PC-3 (cell line): ENCODE measurements around the gene KDF1.

Experiments
- EZH2 ChIP-seq: fragments of 300-600 bp; sonication (generic); IDR thresholded peaks from one replicate; pipeline ENCODE4 v1.6.1; 2017; ENCODE audit warnings: antibody characterized with exemption, mild to moderate bottlenecking, low read length; ENCODE audit not compliant: unreplicated experiment
- TF ChIP-seq, protein P1 (sequence below): fragments of 300-600 bp; sonication (generic); conservative IDR thresholded peaks from 2 replicates; pipeline ENCODE4 v1.5.1; 2017; ENCODE audit warnings: antibody characterized with exemption, low read depth, mild to moderate bottlenecking, low read length

DNA sequence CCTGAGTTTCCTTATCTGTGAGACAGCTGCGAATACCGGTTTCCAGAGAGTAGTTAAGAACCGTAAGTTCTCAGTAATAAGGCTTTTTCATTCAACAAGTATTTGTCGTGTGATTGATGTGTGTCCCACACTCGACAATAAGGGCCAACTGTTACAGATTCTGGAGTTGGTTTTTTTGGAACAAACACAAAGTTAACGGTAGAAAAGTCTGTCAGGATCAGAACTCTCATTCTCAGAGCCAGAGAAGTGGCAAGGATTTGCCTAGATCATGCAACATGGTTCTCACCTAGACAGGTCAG, 37.9 kb downstream of the KDF1 start:
- no peak for TF ChIP-seq EZH2
- TF ChIP-seq, protein P1, sequence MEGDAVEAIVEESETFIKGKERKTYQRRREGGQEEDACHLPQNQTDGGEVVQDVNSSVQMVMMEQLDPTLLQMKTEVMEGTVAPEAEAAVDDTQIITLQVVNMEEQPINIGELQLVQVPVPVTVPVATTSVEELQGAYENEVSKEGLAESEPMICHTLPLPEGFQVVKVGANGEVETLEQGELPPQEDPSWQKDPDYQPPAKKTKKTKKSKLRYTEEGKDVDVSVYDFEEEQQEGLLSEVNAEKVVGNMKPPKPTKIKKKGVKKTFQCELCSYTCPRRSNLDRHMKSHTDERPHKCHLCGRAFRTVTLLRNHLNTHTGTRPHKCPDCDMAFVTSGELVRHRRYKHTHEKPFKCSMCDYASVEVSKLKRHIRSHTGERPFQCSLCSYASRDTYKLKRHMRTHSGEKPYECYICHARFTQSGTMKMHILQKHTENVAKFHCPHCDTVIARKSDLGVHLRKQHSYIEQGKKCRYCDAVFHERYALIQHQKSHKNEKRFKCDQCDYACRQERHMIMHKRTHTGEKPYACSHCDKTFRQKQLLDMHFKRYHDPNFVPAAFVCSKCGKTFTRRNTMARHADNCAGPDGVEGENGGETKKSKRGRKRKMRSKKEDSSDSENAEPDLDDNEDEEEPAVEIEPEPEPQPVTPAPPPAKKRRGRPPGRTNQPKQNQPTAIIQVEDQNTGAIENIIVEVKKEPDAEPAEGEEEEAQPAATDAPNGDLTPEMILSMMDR: no peak
